Measurements from ENCODE around the gene ANO4.

ANO4 gene

GRCh38 chr12:101001669-101002068 lies 207.1 kb downstream of the ANO4 start:
- DNase-seq: no peak

GRCh38 chr12:101002696-101003419 lies 208.3 kb downstream of the ANO4 start:
- no peak for DNase-seq

- no peak for DNase-seq
Measured at GRCh38 chr12:101004898-101005297, 210.3 kb downstream of the ANO4 start.

GRCh38 chr12:101009274-101009673 lies 214.7 kb downstream of the ANO4 start:
- DNase-seq: no peak

- no peak for DNase-seq
Measured at GRCh38 chr12:101010896-101011295, 216.3 kb downstream of the ANO4 start.

DNA sequence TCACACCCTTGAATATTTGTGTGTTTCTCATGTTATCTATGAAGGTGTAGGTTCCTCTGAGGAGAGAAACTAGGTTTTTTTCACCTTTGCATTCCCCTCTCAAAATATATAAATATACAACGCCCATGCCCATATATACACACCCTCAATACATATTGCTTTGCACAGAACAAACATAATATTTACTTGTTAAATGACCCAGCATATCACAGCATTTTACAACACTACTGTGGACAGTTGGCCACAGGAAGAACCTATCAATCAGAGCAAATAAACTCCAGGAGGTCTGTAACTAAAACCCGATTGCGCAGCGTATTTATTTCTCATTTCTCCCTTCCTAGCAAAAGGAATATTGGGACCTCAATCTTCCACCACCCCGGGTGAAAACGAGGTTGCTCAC lies 219.4 kb downstream of the ANO4 start:
- DNase-seq: no peak

DNA sequence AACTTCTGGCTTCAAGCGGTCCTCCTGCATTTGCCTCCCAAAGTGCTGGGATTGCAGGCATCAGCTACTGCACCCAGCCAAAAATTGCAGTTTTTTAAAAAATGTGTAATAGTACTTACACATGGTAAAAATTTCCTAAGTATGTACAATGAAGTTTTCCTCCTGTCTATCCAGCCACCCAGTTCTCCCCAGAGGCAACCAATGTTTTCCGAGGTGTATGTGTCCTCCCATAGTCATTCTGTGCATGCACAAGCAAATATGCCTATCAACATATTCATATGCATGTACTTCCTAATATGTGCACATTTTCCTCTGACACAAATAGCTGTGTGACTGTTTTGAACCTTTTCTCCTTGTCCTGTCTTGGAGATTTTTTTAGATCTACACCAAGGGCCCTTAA lies 220.5 kb downstream of the ANO4 start:
- no peak for DNase-seq

- DNase-seq: no peak
Measured at GRCh38 chr12:101018540-101018939, 224.0 kb downstream of the ANO4 start.

GRCh38 chr12:101019201-101019600 lies 224.6 kb downstream of the ANO4 start:
- no peak for DNase-seq

DNA sequence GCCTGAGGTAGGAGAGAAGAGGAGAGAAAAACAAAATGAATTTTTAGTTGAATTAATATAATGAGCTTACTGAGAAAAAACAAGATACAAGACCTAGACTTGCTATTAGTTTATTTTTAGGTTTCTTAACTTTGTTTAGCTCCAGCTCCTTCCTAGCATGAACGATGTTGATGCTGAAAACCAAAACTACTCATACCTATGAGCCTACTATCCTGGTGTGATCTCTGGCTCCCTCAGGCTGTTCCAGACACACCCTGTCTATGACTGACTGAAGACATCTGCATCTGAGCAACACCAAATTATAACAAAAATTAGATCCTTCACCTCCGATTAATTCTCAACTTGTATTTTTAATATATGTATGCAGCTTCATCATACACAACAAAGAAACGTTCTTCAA lies 225.1 kb downstream of the ANO4 start:
- no peak for DNase-seq

DNA sequence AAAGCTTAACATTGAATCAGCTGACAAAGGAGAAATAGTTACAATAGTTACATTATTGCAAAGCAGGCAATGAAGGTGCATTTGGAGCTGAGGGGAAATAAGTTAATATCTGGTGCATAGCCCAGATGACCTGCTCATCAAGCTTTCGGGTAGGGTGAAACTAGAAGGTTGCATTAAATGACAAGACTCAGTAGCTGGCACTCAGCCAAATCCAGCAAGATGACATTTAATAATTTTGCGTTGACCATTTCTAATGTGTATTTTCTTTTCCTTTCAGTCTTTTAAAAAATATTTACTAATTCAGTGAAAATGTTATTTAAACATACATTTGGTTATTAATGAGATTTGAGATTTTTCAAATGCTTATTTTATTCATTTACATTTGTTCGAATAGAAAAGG lies 226.9 kb downstream of the ANO4 start:
- DNase-seq: no peak

GRCh38 chr12:101021911-101022388 lies 227.4 kb downstream of the ANO4 start:
- DNase-seq: no peak

DNA sequence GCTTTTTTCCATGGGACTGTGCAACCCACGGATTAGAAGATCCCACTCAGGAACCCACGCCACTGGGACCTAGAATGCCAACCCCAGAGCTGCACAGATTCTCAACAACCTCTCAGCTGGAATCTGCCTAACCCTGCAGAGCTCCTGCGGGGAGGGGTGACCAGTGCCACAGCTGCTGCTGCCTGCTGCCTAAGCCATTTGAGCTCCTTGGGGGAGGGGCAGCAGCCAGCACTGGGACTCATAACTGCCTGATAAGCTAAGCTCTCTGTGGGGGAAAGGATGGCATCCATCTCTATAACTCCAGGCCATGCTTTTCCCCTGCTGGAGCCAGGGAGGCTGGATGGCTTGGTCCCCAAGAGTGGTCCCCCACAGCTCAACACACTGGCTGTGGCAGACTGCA lies 232.6 kb downstream of the ANO4 start:
- no peak for DNase-seq

- DNase-seq: no peak
Measured at GRCh38 chr12:101027816-101028215, 233.2 kb downstream of the ANO4 start.

GRCh38 chr12:101038289-101038871 lies 243.8 kb downstream of the ANO4 start:
- no peak for DNase-seq

- DNase-seq: no peak
Measured at GRCh38 chr12:101039848-101040531, 245.4 kb downstream of the ANO4 start.

- no peak for DNase-seq
Measured at GRCh38 chr12:101040936-101041335, 246.4 kb downstream of the ANO4 start.

GRCh38 chr12:101042211-101042610 lies 247.6 kb downstream of the ANO4 start:
- no peak for DNase-seq

DNA sequence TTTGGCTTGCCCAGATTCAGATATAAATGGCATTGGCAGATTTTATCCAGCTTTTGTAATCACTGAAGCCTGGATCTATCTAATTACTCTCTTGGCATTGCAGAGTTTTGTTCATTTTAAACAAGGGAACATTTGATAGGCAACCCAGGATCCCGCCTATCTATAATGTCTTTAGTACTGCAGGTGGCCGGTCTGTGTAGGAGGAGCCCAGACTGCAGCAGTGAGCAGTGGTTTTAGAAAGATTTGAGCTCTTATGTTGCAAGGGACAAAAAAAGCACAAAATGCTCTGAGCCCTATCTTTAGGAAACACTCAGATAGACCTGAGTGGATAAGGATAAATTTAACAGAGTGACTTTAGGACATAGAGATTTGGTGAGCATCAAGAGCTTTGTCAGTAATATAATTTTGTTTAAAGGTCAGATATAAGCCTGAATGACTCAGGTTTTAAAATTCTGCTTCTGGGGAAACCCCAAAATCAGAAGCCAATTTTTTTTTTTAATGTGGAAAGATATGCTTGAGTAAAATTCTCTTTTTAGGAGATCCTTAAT lies 250.0 kb downstream of the ANO4 start:
- DNase-seq: no peak

- DNase-seq: no peak
Measured at GRCh38 chr12:101045486-101046464, 251.2 kb downstream of the ANO4 start.

DNA sequence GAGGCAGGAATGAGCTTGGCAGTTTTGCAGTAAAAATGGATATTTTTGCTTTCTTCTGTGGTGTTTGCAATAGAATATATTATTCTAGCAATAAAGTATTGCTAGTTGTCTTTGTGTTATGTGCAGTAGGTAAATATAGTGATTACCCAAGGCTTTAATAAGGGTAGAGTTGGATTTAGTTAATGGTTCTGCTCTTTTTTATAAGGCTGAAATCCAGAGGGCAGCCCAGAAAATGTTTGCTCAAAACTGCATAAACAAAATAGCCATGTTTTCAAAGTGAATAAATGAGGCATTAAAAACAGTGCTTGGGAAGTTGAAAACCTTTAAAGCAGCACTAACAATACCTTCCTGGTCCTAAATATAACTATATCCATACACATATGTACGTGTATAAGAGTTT lies 253.1 kb downstream of the ANO4 start:
- DNase-seq: no peak

- DNase-seq: no peak
Measured at GRCh38 chr12:101050631-101051030, 256.1 kb downstream of the ANO4 start.

DNA sequence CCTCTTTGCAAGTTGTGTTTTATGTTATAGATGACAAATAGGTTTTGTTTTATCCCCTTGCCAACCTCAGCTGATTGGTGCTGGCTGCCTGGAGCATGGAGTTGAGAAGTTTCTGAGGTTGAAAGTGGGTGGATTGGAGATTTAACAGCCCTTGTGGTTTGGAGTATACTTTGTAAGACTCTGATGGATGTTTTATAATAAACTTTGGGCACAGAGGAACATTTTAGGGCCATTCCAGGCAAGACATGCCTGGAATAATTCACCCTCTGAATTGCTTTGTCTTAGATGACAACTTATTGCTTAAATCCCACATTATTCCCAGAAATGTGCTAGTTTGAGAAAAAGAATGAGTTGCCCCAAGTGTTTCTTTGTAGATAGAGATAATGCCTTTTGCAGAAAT lies 256.6 kb downstream of the ANO4 start:
- no peak for DNase-seq
